GM08714 (cell line): ENCODE data around the gene PRR35.

Experiments
- H3K4me3 ChIP-seq: fragments of 200-500 bp; sonication (Bioruptor generic); 2 replicates; pipeline ENCODE4 v1.5.1; 2014; ENCODE audit warnings: mild to moderate bottlenecking, low read length, inconsistent platforms
- ZNF274 ChIP-seq: IDR thresholded peaks from 2 replicates; pipeline ENCODE4 v1.6.1; 2012; ENCODE audit warnings: mild to moderate bottlenecking, low read depth, low read length

Gene PRR35

GRCh38 chr16:534856-535445 lies 25.2 kb upstream of the PRR35 start:
- no peak overlapping the region for H3K4me3 ChIP-seq
- no peak for TF ChIP-seq ZNF274

- no peak overlapping the region for H3K4me3 ChIP-seq
- no peak for TF ChIP-seq ZNF274
Measured at GRCh38 chr16:535446-536405, 24.5 kb upstream of the PRR35 start.

- TF ChIP-seq ZNF274 = no peak
- H3K4me3 ChIP-seq = no peak overlapping the region
Measured at GRCh38 chr16:536746-537145, 23.4 kb upstream of the PRR35 start.

- no peak for TF ChIP-seq ZNF274
- H3K4me3 ChIP-seq = no peak overlapping the region
Measured at GRCh38 chr16:537415-538335, 22.5 kb upstream of the PRR35 start.

- no peak for TF ChIP-seq ZNF274
Measured at GRCh38 chr16:539901-540530, 20.2 kb upstream of the PRR35 start.

GRCh38 chr16:540645-541340 lies 19.4 kb upstream of the PRR35 start:
- no peak for TF ChIP-seq ZNF274
- no peak overlapping the region for H3K4me3 ChIP-seq

More at GRCh38 chr16:539901-540530, 20.2 kb upstream of the PRR35 start:
- no peak overlapping the region for H3K4me3 ChIP-seq

GRCh38 chr16:543301-544164 lies 16.7 kb upstream of the PRR35 start:
- TF ChIP-seq ZNF274 = no peak

GRCh38 chr16:544517-544916 lies 15.7 kb upstream of the PRR35 start:
- no peak overlapping the region for H3K4me3 ChIP-seq
- no peak for TF ChIP-seq ZNF274

More at GRCh38 chr16:543301-544164, 16.7 kb upstream of the PRR35 start:
- no peak overlapping the region for H3K4me3 ChIP-seq

- no peak overlapping the region for H3K4me3 ChIP-seq
- TF ChIP-seq ZNF274 = no peak
Measured at GRCh38 chr16:546909-547770, 13.1 kb upstream of the PRR35 start.

- no peak for TF ChIP-seq ZNF274
- no peak overlapping the region for H3K4me3 ChIP-seq
Measured at GRCh38 chr16:548586-548985, 11.6 kb upstream of the PRR35 start.

- TF ChIP-seq ZNF274 = no peak
- H3K4me3 ChIP-seq = no peak overlapping the region
Measured at GRCh38 chr16:549544-550263, 10.5 kb upstream of the PRR35 start.
